Neural progenitor cell (in vitro differentiated cells): ENCODE measurements around the gene PBLD. TPM values are rescaled to one million over a fixed set of nuclear protein-coding genes. Genes with fewer than 3 reads are reported as not detected.
"Not testable (repeated sequence)": the region's sequence is repeated elsewhere in the genome, so short reads cannot be mapped to it uniquely, and the experiment has no call there.

Experiments used
- DNase-seq: peaks from one replicate; pipeline ENCODE4 v3.0.0-alpha.2; 2016; ENCODE audit warnings: low spot score
- H2AFZ ChIP-seq: fragments of 200-600 bp; sonication (generic); replicated peaks from 2 replicates; pipeline ENCODE4 v1.6.1; 2016; ENCODE audit warnings: antibody characterized with exemption
- H3F3A ChIP-seq: fragments of 200-600 bp; sonication (generic); 2 replicates; pipeline ENCODE4 v1.6.1; 2016; ENCODE audit warnings: antibody characterized with exemption, low read depth
- H3K27ac ChIP-seq: fragments of 200-600 bp; sonication (generic); 2 replicates; pipeline ENCODE4 v1.5.1; 2016; ENCODE audit warnings: mild to moderate bottlenecking
- H3K27me3 ChIP-seq: fragments of 200-600 bp; sonication (generic); 2 replicates; pipeline ENCODE4 v1.6.1; 2016; ENCODE audit warnings: mild to moderate bottlenecking, moderate library complexity
- H3K36me3 ChIP-seq: fragments of 200-600 bp; sonication (generic); 2 replicates; pipeline ENCODE4 v1.5.1; 2016
- H3K4me1 ChIP-seq: fragments of 200-600 bp; sonication (generic); 2 replicates; pipeline ENCODE4 v1.6.1; 2016; ENCODE audit warnings: mixed run types
- H3K4me2 ChIP-seq: fragments of 200-600 bp; sonication (generic); 2 replicates; pipeline ENCODE4 v1.6.1; 2016
- H3K4me3 ChIP-seq: fragments of 200-600 bp; sonication (generic); 2 replicates; pipeline ENCODE4 v1.5.1; 2016
- H3K79me2 ChIP-seq: fragments of 200-600 bp; sonication (generic); 2 replicates; pipeline ENCODE4 v1.6.1; 2016; ENCODE audit warnings: low read depth
- H3K9ac ChIP-seq: fragments of 200-600 bp; sonication (generic); 2 replicates; pipeline ENCODE4 v1.6.1; 2016
- H3K9me3 ChIP-seq: fragments of 200-600 bp; sonication (generic); 2 replicates; pipeline ENCODE4 v1.5.1; 2016; ENCODE audit warnings: low read depth
- H4K20me1 ChIP-seq: fragments of 200-600 bp; sonication (generic); 2 replicates; pipeline ENCODE4 v1.6.1; 2016; ENCODE audit warnings: low read depth
- H3K27ac Mint-ChIP-seq: 3 replicates; pipeline ENCODE4 v1.8.0; 2021; ENCODE audit warnings: mixed read lengths
- H3K27me3 Mint-ChIP-seq: 2 replicates; pipeline ENCODE4 v1.8.0; 2022; ENCODE audit warnings: low read depth, mild to moderate bottlenecking, inconsistent platforms, moderate library complexity, mixed read lengths; ENCODE audit not compliant: insufficient read depth
- H3K36me3 Mint-ChIP-seq: 3 replicates; pipeline ENCODE4 v1.8.0; 2021; ENCODE audit warnings: mixed read lengths
- H3K4me1 Mint-ChIP-seq: 3 replicates; pipeline ENCODE4 v1.8.0; 2021; ENCODE audit warnings: mixed read lengths
- H3K4me3 Mint-ChIP-seq: 3 replicates; pipeline ENCODE4 v1.8.0; 2021; ENCODE audit warnings: mild to moderate bottlenecking, moderate library complexity, mixed read lengths
- H3K9me3 Mint-ChIP-seq: 3 replicates; pipeline ENCODE4 v1.8.0; 2020; ENCODE audit warnings: mixed read lengths
- CTCF ChIP-seq: fragments of 200-600 bp; sonication (generic); IDR thresholded peaks from 2 replicates; pipeline ENCODE4 v1.5.1; 2017; ENCODE audit warnings: antibody characterized with exemption, mild to moderate bottlenecking
- EZH2 ChIP-seq: fragments of 200-600 bp; sonication (generic); IDR thresholded peaks from 2 replicates; pipeline ENCODE4 v1.6.1; 2017; ENCODE audit warnings: antibody characterized with exemption, mild to moderate bottlenecking, moderate library complexity
- EZH2phosphoT487 ChIP-seq: fragments of 200-600 bp; sonication (generic); IDR thresholded peaks from 2 replicates; pipeline ENCODE4 v1.6.1; 2017; ENCODE audit warnings: antibody characterized with exemption
- total RNA-seq: library from RNA; depleted of rRNA; stranded (reverse); fragments of >200 nt; gene quantifications from 2 replicates; pipeline ENCODE4 v1.2.3, GENCODE V29; 2015; ENCODE audit warnings: low replicate concordance

The PBLD gene
- total RNA-seq, 1 donor from 2014 or later: 5.8 TPM

DNA sequence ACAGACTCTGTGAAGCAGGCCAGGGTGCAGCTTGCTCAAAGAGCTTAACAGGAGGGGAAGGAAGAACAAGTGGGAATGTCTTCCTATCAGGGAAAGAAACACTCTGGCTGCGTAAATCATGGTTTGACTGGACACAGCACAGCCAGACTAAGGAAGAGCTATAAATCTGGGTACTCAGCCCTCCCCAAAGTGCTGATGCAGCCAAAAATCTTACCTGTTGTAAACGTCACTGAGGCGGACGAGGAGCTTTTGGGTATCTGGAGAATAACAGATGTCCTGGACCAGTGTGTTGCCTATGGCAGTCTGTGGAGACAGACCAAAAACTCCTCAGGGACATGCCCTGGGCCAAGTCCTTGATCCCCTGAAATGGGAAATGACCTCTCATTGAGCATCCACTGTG lies 44.0 kb downstream of the PBLD start:
- Mint-ChIP-seq H3K36me3 (peaks cover 8% of the 10 kb centered on the region), H3K4me1 (peaks cover 17% of the 10 kb centered on the region), H3K4me3 (no peak overlapping the region), H3K27me3 (peaks cover 15% of the 10 kb centered on the region), H3K27ac (no peak overlapping the region), H3K9me3 (no peaks in the 10 kb centered on the region)
- Histone ChIP-seq H3K9ac (no peak overlapping the region), H3K27me3 (no peaks in the 10 kb centered on the region), H3K9me3 (no peaks in the 10 kb centered on the region), H3K4me2 (no peak overlapping the region), H4K20me1 (no peaks in the 10 kb centered on the region), H3K27ac (no peak overlapping the region), H3K79me2 (no peaks in the 10 kb centered on the region), H3K4me3 (no peak overlapping the region), H3F3A (peaks cover 15% of the 10 kb centered on the region), H2AFZ (no peak overlapping the region), H3K36me3 (no peaks in the 10 kb centered on the region), H3K4me1 (peaks cover 15% of the 10 kb centered on the region)
- DNase-seq: no peak
- TF ChIP-seq EZH2 (no peak), CTCF (no peak), EZH2phosphoT487 (no peak)

DNA sequence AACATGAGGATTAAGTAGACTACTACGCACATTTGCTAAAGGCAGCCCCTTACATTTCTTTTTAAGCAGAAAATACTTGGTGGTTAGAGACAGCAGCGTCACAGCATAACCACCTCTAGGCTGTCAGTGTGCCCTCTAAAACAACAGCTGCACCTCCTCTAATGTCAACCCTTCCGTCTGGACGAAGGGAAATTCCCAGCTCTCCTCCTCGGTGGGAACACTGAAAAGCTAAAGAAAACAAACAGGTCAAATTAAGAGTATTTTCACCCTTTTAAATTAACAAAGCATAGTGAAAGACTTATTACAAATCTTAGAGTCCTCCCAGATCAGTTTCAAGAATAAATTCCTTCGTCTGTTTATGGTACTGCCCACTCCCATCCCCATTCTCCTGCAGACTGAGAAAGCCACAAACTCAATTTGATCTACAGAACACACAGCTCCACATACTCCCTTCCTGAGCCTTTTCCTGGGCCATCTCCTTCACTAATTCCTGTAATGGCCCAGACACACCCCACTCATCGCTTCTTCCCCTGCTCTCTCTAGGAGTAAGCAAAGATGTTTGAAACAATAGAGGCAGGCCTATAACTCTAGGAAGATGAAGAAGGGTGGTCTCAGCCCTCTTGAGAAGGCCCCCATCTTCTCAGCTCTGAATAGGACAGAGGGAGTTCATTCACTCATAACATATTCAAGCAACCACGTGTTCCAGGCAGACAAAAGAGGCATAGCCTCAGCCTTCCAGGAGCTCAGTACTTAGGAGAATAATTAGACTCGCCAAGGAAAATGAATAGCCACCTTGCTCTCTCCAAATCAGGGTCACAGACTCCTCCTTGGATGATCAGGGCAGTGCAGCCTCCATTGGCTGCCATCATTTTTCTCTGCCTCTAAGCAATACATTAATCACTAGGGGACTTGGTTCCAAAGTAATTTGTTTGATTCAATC lies 48.4 kb downstream of the PBLD start:
- Histone ChIP-seq H3K4me3 (no peak overlapping the region), H3K4me1 (peaks cover 15% of the 10 kb centered on the region), H3K27me3 (no peaks in the 10 kb centered on the region), H3K9ac (no peak overlapping the region), H3K27ac (peak overlapping the region; percentile 74), H2AFZ (peak overlapping the region; percentile 52), H3K36me3 (no peaks in the 10 kb centered on the region), H3F3A (peaks cover 23% of the 10 kb centered on the region), H3K4me2 (peak overlapping the region; percentile 59), H4K20me1 (no peaks in the 10 kb centered on the region), H3K79me2 (no peaks in the 10 kb centered on the region), H3K9me3 (no peaks in the 10 kb centered on the region)
- TF ChIP-seq EZH2phosphoT487 (no peak), EZH2 (no peak), CTCF (no peak)
- H3K27me3 Mint-ChIP-seq: peaks cover 12% of the 10 kb centered on the region
- peaks cover 17% of the 10 kb centered on the region for H3K4me1 Mint-ChIP-seq
- H3K36me3 Mint-ChIP-seq: peaks cover 7% of the 10 kb centered on the region
- H3K27ac Mint-ChIP-seq: peak overlapping the region; percentile 88
- H3K9me3 Mint-ChIP-seq: peaks cover 9% of the 10 kb centered on the region
- no peak overlapping the region for H3K4me3 Mint-ChIP-seq
- DNase-seq: peak; percentile 58

GRCh38 chr10:68280758-68281157 lies 52.0 kb downstream of the PBLD start:
- no peak overlapping the region for H3K4me3 ChIP-seq
- no peak overlapping the region for H3K27ac Mint-ChIP-seq

DNA sequence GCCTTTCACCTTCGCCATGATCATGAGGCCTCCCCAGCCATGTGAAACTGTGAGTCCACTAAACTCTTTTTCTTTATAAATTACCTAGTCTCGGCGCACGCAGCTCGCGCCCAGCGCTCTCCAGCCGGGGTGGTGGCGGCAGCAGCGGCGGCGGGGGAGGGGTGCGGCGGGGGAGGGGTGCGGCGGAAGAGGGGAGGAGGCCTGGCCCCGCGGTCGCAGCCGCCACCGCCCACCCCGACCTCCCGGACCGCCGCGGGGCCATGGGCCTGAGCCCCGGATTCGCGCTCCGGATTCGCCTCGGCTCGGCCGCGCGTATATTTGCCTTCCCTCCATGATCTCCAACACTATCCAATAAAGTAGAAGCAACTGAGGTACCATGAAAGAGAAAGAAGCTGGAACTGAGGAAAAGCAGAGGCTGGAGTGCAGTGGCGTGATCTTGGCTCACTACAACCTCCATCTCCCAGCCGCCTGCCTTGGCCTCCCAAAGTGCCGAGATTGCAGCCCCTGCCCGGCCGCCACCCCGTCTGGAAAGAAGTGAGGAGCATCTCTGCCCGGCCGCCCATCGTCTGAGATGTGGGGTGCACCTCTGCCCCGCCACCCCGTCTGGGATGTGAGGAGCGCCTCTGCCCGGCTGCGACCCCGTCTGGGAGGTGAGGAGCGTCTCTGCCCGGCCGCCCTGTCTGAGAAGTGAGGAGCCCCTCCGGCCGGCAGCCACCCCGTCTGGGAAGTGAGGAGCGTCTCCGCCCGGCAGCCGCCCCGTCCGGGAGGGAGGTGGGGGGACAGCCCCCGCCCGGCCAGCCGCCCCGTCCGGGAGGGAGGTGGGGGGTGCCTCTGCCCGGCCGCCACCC lies 53.6 kb downstream of the PBLD start:
- peaks cover 13% of the 10 kb centered on the region for H3F3A ChIP-seq
- not testable (repeated sequence) for H3K4me1 ChIP-seq, H3K4me1 Mint-ChIP-seq, H3K4me3 ChIP-seq, DNase-seq, H2AFZ ChIP-seq, H3K9ac ChIP-seq, H3K36me3 ChIP-seq, H3K27ac Mint-ChIP-seq, H3K79me2 ChIP-seq, H4K20me1 ChIP-seq, H3K4me2 ChIP-seq, H3K27me3 Mint-ChIP-seq, H3K27ac ChIP-seq, H3K27me3 ChIP-seq, H3K9me3 ChIP-seq, H3K4me3 Mint-ChIP-seq
- H3K36me3 Mint-ChIP-seq: peaks cover 15% of the 10 kb centered on the region
- peaks cover 41% of the 10 kb centered on the region for H3K9me3 Mint-ChIP-seq

More at GRCh38 chr10:68280758-68281157, 52.0 kb downstream of the PBLD start:
- H4K20me1 ChIP-seq: no peaks in the 10 kb centered on the region
- H3K27me3 ChIP-seq: no peaks in the 10 kb centered on the region
- no peaks in the 10 kb centered on the region for H3K79me2 ChIP-seq
- peaks cover 23% of the 10 kb centered on the region for H3F3A ChIP-seq
- no peak for TF ChIP-seq EZH2
- TF ChIP-seq CTCF: no peak
- TF ChIP-seq EZH2phosphoT487: no peak
- H3K9me3 Mint-ChIP-seq: peaks cover 39% of the 10 kb centered on the region
- no peak for DNase-seq
- H3K4me2 ChIP-seq: no peak overlapping the region
- no peak overlapping the region for H3K27ac ChIP-seq
- no peak overlapping the region for H2AFZ ChIP-seq
- peaks cover 9% of the 10 kb centered on the region for H3K9me3 ChIP-seq
- no peaks in the 10 kb centered on the region for H3K36me3 ChIP-seq
- H3K36me3 Mint-ChIP-seq: peaks cover 14% of the 10 kb centered on the region
- H3K27me3 Mint-ChIP-seq: peaks cover 10% of the 10 kb centered on the region
- H3K4me1 Mint-ChIP-seq: peaks cover 17% of the 10 kb centered on the region
- H3K4me1 ChIP-seq: peaks cover 15% of the 10 kb centered on the region
- H3K9ac ChIP-seq: no peak overlapping the region
- H3K4me3 Mint-ChIP-seq: no peak overlapping the region

DNA sequence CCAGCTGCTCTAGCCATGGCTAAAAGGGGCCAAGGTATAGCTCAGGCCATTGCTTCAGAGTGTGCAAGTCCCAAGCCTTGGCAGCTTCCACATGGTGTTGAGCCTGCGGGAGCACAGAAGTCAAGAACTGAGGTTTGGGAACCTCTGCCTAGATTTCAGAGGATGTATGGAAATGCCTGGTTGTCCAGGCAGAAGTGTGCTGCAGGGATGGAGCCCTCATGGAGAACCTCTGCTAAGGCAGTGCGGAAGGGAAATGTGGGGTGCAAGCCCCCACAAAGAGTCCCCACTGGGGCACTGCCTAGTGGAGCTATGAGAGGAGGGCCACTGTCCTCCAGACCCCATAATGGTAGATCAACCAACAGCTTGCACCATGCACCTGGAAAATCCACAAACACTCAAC lies 54.9 kb downstream of the PBLD start:
- H3K9me3 Mint-ChIP-seq: peaks cover 45% of the 10 kb centered on the region
- H3K27me3 Mint-ChIP-seq: not testable (repeated sequence)

More for the DNA sequence above, 54.9 kb downstream of the PBLD start:
- H3K9ac ChIP-seq, DNase-seq, H3K27ac Mint-ChIP-seq, H3K4me3 ChIP-seq, H4K20me1 ChIP-seq, H3F3A ChIP-seq, H3K79me2 ChIP-seq, H3K4me2 ChIP-seq, H2AFZ ChIP-seq, H3K36me3 ChIP-seq, H3K27me3 ChIP-seq, H3K4me1 ChIP-seq, H3K4me3 Mint-ChIP-seq, H3K9me3 ChIP-seq, H3K4me1 Mint-ChIP-seq, H3K27ac ChIP-seq: not testable (repeated sequence)
- peaks cover 15% of the 10 kb centered on the region for H3K36me3 Mint-ChIP-seq
